Stimulated activated CD8-positive, alpha-beta memory T cell treated with anti-CD3 and anti-CD28 coated beads, Interleukin-2, amount 100 ng/mL, for 1 hour (primary cell): Measurements from ENCODE around the gene RBM43.
A peak's percentile ranks its signal among the peaks of the same experiment; 100 is the strongest.
"Not testable (repeated sequence)": the region's sequence is repeated elsewhere in the genome, so short reads cannot be mapped to it uniquely, and the experiment has no call there.

Experiments
- DNase-seq, 2 donors: peaks; one replicate each; pipeline ENCODE4 v3.0.0-alpha.2; 2020; ENCODE audit warnings: low read depth in 2 of 2

RBM43 gene

DNA sequence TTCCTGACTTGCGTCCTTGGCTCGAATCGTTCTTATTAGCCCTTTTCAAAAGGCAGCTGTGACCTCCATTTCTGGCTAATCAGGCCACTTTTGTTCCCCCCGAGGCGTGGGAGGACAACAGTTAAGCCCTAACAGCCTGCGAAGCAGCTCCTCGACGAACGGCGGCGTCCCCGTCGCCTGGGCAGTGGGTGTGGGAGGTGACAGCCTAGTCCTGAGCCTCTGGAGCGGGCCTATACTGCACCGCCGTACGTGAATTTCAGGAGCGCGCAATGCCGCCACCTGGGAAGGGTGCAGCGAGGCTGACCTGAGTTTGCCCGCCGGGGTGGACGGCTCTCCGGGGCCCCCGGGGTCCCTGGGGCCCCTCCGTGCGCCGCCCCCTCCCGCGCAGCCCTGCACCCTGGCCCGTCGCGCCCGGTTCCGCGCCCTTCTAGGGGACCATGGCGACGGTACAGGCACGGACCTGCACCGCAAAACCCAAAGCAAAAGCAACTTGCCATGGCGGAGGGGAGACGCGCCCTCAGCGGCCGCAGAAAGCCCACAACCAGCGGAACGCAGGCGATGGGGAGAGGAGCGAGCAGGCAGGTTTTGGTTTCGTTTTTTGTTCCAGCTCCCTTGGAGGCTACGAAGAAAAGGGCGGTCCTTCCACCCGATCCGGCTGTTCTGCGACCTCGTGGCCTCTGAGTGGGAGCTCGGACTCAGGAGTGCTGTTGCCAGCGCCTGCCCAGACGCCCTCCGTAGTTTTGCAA lies at the start of gene RBM43:
RBM43 (minus strand) TSS at position 633 of the 746 bp plus-strand sequence; CDS start at position 497, 136 bp downstream.
- DNase-seq: peak; percentile 49 to 62

DNA sequence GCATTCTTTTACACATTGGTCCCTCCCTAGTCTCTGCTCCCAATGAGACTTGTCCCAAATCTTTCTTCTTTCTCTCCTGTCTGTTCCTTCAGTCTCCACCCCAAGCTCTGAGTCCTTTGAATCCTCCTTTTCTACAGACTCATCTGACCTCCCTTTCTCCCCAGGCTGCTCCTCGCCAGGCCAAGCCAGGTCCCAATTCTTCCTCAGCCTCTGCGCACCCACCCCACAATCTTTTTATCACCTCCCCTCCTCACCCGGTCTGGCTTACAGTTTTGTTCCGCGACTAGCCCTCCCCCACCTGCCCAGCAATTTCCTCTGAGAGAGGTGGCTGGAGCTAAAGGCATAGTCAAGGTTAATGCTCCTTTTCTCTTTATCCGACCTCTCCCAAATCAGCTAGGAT lies 48.6 kb upstream of the RBM43 start:
- not testable (repeated sequence) for DNase-seq

DNA sequence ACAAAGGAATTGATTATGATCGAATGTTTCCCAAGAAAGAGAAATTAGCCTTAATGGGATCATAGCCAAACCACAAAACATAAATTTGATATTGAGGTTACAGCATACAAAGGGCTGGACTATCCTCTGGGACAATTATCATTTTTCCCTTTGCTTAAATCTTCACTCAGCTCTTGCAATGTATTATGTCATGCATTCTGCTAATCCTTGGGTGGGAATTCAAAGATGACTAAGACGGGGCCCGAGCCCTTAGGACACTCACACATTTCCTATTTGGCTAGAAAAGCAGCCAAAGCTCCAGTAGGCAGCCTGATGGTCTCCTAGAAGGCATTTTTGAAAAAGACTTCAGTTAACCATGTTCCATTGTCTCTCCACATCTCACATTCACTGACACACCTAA lies 45.0 kb upstream of the RBM43 start:
- no peak for DNase-seq

DNA sequence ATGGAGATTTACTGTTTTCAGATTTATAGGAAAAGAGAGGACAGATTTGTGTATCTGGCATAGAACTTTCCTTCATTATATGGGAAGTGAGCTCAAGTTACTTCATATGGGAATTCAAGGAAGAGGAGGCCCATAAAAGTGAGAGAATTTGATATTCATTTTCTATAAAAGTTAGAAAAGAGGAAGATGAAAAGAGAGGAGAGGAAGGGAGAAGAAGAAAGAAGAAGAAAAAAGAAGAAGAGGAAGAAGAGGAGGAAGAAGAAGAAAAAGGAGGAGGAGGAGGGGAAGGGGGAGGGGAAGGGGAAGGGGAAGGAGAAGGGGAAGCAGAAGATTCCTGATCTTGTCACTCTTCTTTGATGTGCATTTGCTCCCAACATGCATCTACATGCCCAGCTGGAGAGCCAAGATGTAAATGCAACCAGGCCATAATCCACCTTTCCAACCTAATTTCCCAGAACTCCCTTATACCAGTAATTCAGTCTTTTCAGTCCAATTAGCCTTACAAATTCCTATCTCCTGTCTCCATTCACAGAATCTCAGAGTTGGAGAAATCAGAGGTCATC lies 43.5 kb upstream of the RBM43 start:
- DNase-seq: no peak

DNA sequence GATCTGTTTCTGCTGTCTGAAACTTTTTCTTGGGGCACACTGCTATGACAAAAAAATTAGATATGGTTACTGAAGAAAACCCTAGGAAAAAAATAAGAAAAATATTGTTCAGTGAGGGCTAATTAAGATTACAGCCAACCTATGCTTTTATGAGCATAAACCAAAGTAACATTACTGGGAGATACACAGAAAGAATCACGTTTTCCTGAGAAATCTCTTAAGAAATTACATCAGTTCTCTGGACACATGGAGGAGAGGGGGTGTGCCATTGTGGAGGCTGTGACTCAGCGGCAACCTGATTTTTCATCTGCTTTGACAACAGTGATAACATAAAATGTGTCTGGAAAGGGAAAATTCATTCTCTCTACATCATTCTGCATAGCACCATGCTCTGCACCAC lies 41.2 kb upstream of the RBM43 start:
- DNase-seq: no peak

DNA sequence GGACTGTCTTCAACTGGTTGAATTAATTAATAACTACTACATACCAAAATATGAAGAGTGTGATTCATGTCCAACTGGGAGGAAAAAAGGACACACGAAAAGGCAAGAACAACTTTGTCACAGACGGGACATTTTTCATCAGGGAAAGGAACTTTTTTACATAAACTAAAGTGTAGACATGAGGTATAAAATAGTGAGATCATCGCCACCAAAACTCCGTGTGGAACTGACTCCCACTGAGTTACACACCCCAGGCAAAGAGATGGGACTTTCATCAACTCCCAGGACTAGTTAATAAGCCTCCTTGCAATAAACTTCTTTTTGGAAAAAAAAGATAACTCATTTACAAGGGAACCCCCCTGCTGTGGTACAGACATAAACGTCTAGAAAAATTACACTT lies 40.7 kb upstream of the RBM43 start:
- no peak for DNase-seq

DNA sequence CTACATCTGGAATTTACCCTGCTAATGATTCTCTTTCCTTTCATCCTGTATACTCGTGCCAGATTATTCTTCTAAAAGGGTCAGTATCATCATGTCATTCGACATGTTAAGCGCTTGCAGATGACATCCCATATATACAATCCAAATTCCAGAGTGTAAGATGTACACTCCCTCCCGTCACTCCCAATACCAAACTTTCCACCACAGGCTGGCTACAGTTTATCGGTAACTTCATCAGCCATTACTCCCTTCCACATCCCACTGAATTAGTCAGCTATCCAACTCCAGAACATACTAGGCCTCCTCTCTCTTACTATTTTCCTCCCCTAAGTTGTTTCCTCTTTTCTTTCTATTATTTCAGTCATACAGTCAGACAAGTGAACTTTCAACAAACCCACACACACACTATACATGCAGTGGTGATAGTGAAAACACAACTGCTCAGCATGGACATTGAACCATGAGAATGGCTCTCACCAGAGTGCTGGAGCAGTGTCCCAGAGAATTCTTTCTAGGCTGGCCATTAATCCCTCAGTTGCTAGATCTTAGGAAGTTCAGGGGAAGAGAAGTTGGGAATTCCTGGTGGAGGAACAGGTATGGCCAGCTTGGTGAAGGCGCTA lies 38.4 kb upstream of the RBM43 start:
- DNase-seq: no peak

DNA sequence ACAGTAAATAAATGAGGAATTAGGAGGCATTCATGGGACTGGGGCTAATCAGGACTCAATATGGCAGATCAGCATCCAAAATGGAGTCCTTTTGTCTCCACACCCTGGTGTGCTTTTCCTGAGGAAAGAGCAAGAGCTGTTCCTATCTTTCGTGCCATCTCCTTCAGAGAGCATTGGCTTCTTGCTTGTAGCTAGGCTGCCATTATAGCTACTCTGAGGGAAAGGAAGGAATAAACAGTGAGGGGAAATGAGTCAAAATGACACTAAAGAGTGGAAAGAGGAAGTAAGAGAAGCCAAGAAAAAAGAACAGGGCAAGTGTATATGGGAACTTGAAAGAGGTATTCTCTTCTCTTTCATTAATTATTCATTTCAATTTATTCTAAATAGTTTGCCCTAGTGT lies 36.2 kb upstream of the RBM43 start:
- no peak for DNase-seq

DNA sequence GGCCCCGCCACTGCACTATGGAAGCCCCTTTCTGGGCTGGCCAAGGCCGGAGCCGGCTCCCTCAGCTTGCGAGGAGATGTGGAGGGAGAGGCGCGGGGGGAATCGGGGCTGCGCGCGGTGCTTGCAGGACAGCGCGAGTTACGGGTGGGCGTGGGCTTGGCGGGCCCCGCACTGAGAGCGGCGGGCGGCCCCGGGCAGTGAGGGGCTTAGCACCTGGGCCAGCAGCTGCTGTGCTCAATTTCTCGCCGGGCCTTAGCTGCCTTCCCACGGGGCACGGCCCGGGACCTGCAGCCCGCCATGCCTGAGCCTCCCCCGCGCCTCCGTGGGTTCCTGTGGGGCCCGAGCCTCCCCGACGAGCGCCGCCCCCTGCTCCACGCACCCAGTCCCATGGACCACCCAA lies 34.3 kb upstream of the RBM43 start:
- DNase-seq: not testable (repeated sequence)

DNA sequence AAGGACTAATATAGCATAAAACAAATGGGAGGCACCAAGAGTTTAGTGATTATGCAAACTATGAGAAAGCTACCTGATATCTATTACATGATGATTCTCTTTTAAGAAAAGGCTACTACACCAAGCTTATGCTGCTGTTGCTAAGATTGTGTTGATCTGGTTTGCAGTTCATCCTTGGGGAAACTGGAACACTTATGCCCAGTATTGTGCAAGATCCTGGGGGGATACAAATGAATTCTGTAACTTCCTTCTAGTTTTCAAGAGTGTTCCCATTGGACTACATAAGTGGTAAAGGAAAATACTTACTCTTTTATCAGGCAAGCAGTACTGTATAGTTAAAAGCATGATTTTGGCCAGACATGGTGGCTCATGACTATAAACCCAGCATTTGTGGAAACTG lies 30.9 kb upstream of the RBM43 start:
- DNase-seq: no peak

DNA sequence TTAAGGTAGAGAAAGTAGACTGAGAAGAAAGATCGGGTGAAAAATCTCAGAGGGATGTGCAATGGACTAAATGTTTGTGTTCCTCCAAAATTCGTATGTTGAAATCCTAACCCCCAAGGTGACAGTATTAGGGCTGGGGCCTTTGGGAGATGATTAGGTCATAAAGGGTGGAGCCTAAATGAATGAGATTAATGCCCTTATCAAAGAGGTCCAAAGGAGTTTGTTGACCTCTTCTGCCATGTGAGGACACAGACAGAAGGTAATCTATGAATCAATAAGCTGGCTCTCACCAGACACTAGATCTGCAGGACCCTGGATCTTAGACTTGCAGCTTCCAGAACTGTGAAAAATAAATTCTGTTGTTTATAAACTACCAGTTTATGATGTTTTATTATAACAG lies 30.5 kb upstream of the RBM43 start:
- DNase-seq: no peak

DNA sequence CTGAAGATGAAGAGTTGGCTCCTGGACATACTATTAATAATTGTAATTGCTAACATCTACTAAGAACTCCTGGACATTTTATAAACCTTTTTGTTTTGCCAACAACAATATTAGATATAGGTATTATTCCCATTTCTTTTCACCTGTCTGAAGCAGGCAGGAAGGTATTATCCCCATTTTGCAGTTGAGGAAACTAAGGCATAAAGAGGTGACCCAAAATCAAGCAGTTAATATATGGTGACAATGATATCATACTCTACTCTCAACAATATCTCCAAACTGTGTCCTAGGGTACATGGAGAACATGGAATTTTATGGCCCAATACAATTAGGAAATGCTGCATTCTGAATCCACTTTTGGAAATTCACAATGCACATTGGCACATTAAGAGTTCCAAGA lies 29.6 kb upstream of the RBM43 start:
- DNase-seq: no peak

DNA sequence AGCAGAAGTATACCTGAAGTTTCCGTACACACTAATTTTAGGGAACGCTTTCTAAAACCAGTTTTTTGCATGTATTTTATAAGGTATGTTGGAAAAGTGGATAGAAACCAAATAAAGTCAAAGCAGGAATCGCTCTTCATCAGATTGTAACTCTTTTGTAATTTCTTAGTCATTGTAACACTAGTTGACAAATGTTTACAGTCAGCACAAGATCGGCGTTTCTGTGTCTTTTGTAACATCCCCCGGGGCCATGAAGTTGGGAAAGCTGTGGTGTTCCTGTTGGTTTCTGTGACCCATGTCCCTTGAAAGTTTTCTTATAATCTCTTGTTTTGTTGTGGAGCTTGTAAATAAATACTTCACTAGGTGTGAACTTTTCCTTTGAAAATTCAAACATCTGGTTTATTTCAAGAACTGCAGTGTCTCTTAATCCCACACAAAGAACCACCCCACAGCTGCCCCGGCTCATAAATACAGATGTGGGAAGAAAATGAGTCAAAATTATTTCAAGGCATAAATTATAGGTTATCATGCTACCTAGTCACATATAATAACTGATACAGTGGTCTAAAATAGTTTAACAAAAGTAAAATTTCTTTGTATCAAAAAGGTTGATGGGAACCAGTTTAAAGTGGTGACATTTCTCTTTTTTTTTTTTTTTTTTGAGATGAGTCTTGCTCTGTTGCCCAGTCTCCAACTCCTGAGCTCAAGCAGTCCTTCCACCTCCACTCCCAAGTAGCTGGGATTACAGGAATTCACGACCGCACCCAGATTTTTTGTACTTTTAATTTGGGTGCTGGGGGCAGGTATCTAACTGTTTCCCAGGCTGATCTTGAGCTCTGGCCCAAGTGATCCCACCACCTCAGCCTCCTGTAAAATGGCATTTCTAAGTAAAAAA lies 28.6 kb upstream of the RBM43 start:
- no peak for DNase-seq

DNA sequence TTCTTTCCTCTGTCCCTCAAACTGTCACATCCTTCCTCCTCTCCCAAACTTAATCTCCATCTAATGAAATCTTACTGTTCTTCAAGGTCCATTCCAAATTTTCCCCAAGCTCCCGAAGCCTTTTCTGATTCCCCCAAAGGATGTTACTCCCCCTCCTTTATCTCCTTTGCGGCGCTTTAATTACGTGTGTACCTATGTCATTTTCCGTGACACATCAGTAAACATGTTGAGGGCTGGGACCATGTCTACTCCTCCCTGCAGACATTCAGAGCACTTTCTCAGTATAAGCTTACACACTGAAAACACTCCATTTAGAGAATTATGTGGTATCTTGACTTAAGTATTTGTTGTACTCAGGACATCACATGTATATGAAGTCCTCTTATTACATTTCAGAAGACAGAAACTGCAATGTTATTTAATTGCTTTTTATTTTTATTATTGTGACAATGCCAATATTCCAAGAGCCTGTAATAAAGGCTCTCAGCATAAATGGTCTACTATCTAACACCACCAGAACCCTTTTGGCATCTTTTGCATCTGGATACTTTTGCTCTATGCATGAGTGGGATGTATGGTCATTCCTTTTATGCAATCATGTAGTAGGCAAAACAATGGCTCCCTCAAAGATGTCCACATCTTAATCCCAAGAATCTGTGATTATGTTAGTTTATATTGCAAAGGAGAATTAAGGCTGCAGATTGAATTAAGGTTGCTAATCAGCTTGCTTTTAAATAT lies 26.0 kb upstream of the RBM43 start:
- no peak for DNase-seq

DNA sequence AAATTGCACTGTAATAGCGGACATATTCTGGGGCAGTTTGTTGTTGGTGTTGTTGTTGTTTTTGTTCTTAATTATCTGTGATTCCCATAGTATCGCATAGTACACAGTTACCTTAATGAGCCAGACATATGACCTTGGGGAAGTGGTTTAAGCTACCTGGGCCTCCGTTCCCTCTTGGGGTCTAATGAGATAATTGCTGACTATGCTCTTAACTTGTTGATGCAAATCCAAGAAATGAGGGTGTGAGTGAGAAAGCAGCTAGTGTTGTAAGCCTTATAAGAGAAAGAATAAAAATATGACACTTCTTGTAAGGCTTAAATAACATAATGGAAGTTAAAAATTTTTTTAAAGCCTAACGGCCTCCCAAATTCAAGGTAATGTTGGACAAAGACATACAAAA lies 20.7 kb upstream of the RBM43 start:
- no peak for DNase-seq

DNA sequence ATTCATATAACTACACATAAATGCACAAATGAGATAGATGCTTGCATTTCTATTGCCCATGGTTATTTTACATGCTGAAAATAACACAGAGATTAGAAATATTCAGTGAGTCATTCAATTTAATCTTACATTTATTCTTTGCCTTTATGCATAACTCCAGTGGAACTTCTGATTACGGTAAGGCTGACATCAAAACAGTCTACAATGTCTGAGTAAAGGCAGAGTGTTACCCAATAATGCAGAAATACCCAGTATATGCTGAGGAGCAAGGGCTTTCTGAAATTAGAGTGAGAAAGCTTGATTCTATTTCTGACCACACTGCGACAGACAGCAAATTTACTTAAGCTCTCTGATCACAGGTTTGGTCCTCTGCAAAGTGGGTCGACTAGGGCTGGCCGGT lies 18.6 kb upstream of the RBM43 start:
- no peak for DNase-seq

DNA sequence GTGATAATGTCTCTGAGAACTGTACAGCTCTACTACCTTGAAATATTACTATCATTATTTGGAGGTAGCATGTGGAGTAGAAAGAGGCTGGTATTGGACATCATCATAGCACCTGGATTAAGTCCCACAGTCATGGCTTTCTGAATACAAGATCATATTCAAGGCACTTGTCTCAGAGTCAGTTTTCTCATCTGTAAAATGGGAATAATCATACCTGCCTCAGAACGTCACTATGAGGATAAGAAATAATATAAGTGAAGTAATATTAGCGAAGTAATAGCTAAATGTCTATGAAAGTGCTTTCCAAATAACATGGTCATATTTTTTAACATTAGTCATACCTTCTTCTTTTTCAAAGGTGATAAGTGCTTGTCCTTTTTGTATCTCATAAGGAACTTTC lies 16.8 kb upstream of the RBM43 start:
- no peak for DNase-seq

DNA sequence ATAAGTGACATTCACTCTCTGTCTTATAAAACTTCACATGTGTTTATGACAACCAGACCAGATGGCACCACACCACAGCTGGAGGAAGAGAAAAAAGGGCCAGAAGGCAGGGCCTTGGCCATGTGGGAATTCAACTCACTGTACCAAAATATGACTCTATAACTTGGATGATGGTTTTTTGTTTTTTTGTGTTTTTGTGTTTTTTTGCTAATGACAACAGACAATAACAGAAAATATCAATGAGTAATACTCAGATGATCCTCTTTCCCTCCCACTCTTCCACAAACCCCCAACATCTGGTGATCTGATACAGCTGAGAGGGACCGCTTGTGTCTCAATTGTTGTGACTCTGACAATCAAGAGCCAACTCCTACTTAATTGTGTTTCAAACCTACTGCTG lies 15.4 kb upstream of the RBM43 start:
- DNase-seq: no peak

DNA sequence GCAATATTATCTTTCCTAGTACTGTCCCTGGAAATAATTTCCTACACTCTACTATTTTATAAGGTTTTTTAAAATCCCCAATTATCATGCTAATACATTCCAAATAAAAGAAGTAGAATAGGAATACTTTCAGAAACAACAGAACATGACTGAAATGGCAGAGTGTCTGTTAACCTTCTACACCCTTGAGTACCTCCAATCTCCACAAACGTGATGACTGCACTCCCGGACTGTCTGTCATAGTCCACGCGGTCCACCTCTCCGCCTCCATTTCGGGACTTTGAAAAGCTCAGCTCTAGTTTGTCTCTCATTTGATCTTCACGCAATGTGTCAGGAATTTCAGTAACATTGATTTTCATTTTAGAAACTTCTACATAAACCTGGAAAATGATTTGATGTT lies 13.6 kb upstream of the RBM43 start:
- DNase-seq: no peak

DNA sequence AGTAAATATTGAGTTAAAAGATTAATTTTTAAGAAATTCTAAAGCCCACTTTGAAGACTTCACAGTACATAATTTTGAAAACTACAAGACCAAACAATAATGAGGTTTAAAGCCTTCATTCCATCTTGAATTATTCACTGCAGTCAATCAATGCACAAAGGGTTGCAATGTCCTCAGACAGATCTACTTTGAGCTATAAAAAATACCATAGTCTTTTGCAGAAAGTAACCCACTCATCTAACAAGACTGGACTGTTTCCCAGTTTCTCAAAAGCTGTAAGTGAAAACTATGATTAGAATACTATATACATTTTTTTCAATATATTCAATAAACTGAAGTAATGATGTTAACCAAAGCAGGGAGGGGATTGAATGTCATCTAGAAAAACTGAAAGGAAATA lies 10.2 kb upstream of the RBM43 start:
- DNase-seq: no peak

DNA sequence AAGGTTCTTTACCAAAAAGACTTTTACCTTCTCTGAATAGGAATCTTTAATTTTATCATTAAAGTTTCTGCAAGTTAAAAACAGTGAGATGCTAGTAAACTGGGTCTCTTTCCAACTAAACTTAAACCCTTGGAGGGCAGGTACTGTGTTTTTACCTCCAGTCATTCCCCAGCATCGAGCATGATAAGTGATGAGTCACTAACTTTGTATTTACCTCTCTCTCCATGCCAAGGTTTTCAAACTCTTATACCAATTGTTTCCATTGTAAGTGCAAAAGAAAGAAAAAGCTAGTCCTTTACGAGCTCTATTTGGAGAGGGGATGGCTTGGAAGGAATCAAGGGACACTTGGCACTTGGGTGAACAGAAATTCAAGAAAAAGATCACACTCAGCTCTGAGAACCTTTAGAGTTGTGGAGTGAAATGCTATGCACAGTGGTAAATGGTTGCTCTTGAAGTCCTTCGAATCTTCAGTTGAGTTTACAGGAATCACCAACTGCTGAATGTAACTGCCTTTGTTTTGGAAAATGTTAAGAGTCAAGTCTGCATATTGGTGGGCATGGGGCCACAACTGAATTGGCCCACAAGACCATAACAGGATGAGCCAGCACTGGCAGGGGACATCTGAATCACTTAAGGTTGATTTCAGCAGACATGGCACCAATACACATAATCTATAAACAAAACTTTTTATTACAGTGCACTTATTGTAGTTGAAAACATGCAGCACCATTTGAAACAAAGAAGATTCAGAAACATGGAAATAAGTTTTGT lies 8.3 kb upstream of the RBM43 start:
- DNase-seq: no peak
